ENCODE data around the gene SPON1.

GRCh38 chr11:14079797-14080196, 117.3 kb downstream of the SPON1 start:
- TF ChIP-seq REST (IDR thresholded peaks at IDR 0.05; ENCODE audit: insufficient read depth in 1 of 2, low read depth in 2 of 2, low read length in 1 of 2) = no peak
- TF ChIP-seq CTCF (IDR thresholded peaks at IDR 0.05) = no peak
- TF ChIP-seq POLR2AphosphoS5 (IDR thresholded peaks at IDR 0.05; ENCODE audit: low read depth, low read length) = no peak
- no peak for TF ChIP-seq TCF7L2 (IDR thresholded peaks at IDR 0.05; ENCODE audit: low read depth, low read length)
- TF ChIP-seq SIN3A (IDR thresholded peaks at IDR 0.05; ENCODE audit: borderline replicate concordance, insufficient read depth, low read depth, low read length) = no peak
